Caco-2 (cell line): Measurements from ENCODE around the gene TUBB2B. TPM values are rescaled to one million over a fixed set of nuclear protein-coding genes. Genes with fewer than 3 reads are reported as not detected.

Source experiments
- BruUV-seq: library from RNA; stranded (reverse); fragments of 400-500 nt; replicated peaks from 2 replicates; lab custom pipeline; 2021; lab: Mats Ljungman, UMichigan
- CTCF ChIA-PET: fragments of 300-600 bp; sonication (Branson Sonifier 250); formaldehyde crosslinking; loops from one replicate; lab custom pipeline; 2022; ENCODE audit warnings: antibody characterized with exemption; lab: Charles Lee
- POLR2A ChIA-PET: fragments of 300-600 bp; sonication (Branson Sonifier 250); formaldehyde crosslinking; loops from one replicate; lab custom pipeline; 2022; ENCODE audit warnings: antibody characterized with exemption; lab: Charles Lee
- DNase-seq, 2 experiments: peaks; one replicate each; pipeline versions ENCODE4 v3.0.0 to v3.0.0-alpha.2; 2020 to 2022
- H3K27me3 ChIP-seq: replicated peaks from 2 replicates; pipeline ENCODE4 v1.6.0; 2011; ENCODE audit warnings: low read length; ENCODE audit not compliant: control insufficient read depth, insufficient read depth
- H3K36me3 ChIP-seq: 2 replicates; pipeline ENCODE4 v1.5.1; 2011; ENCODE audit warnings: low read length; ENCODE audit not compliant: control insufficient read depth, insufficient read depth
- H3K4me1 ChIP-seq: fragments of 250-450 bp; sonication (Bioruptor Pico); 2 replicates; pipeline ENCODE4 v1.5.1; 2020; ENCODE audit warnings: mild to moderate bottlenecking
- H3K4me3 ChIP-seq: 2 replicates; pipeline ENCODE4 v1.5.1; 2011; ENCODE audit warnings: low read depth, mild to moderate bottlenecking, control low read depth, low read length
- H3K9me3 ChIP-seq: fragments of 250-450 bp; sonication (Bioruptor Pico); 2 replicates; pipeline ENCODE4 v1.5.1; 2020; ENCODE audit warnings: mild to moderate bottlenecking, moderate library complexity
- H3K27ac Mint-ChIP-seq: one replicate; pipeline ENCODE4 v1.8.0; 2022; ENCODE audit warnings: mixed read lengths; ENCODE audit not compliant: unreplicated experiment
- H3K27me3 Mint-ChIP-seq: one replicate; pipeline ENCODE4 v1.8.0; 2022; ENCODE audit warnings: mixed read lengths; ENCODE audit not compliant: insufficient read depth, unreplicated experiment
- H3K36me3 Mint-ChIP-seq: one replicate; pipeline ENCODE4 v1.8.0; 2022; ENCODE audit warnings: mild to moderate bottlenecking, mixed read lengths; ENCODE audit not compliant: insufficient read depth, unreplicated experiment
- H3K4me1 Mint-ChIP-seq: one replicate; pipeline ENCODE4 v1.8.0; 2022; ENCODE audit warnings: low read depth, mixed read lengths; ENCODE audit not compliant: unreplicated experiment
- H3K4me3 Mint-ChIP-seq: one replicate; pipeline ENCODE4 v1.8.0; 2022; ENCODE audit warnings: mild to moderate bottlenecking, moderate library complexity, mixed read lengths; ENCODE audit not compliant: unreplicated experiment
- H3K9me3 Mint-ChIP-seq: one replicate; pipeline ENCODE4 v1.8.0; 2022; ENCODE audit warnings: mixed read lengths; ENCODE audit not compliant: unreplicated experiment
- CTCF ChIP-seq, 2 experiments: fragments of 200-600 bp in 1 of 2; IDR thresholded peaks; 1 replicate in 1 of 2; 2 replicates in 1 of 2; pipeline versions ENCODE4 v1.5.1 to v1.8.0; 2011 to 2022; ENCODE audit warnings: antibody characterized with exemption in 1 of 2, control low read depth in 1 of 2, inconsistent platforms in 1 of 2, low read depth in 1 of 2, low read length in 1 of 2, mild to moderate bottlenecking in 1 of 2, moderate library complexity in 1 of 2; ENCODE audit not compliant: insufficient read depth in 1 of 2, severe bottlenecking in 1 of 2, unreplicated experiment in 1 of 2
- intact Hi-C: fragments of 100-400 bp; cut with micrococcal nuclease; formaldehyde crosslinking; loops from one replicate; pipeline ENCODE4 v1.10.0; 2022; ENCODE audit not compliant: unreplicated experiment
- total RNA-seq: library from RNA; stranded (reverse); gene quantifications from 2 replicates; pipeline ENCODE4 v1.2.3, GENCODE V29; 2022

Gene TUBB2B
- total RNA-seq, 1 experiment from 2014 or later = 150 TPM

- no peak overlapping the region for H3K4me3 ChIP-seq
- Mint-ChIP-seq H3K27ac (no peak overlapping the region), H3K36me3 (peaks cover 5% of the 10 kb centered on the region), H3K9me3 (no peaks in the 10 kb centered on the region), H3K4me3 (no peak overlapping the region), H3K27me3 (no peaks in the 10 kb centered on the region), H3K4me1 (no peaks in the 10 kb centered on the region)
- H3K9me3 ChIP-seq = no peaks in the 10 kb centered on the region
- POLR2A ChIA-PET = interaction anchor here (0.5 kb wide), 1 partner anchor 230 kb away, joined by 3 read pairs; no protein-coding TSS in a partner anchor
- TF ChIP-seq CTCF (IDR thresholded peaks at IDR 0.05; ENCODE audit: insufficient read depth in 1 of 2, low read depth in 1 of 2, low read length in 1 of 2, severe bottlenecking in 1 of 2, unreplicated experiment in 1 of 2) = no peak
- no peaks in the 10 kb centered on the region for H3K36me3 ChIP-seq
- no peak for DNase-seq
- no peaks in the 10 kb centered on the region for H3K4me1 ChIP-seq
- CTCF ChIA-PET = interaction anchor here (1.1 to 1.2 kb wide), 2 partner anchors 11 to 81 kb away, joined by 3 read pairs; partner anchors contain the start of genes TUBB2A and TUBB2B
- BruUV-seq = no TSS peak
- intact Hi-C loops = loop anchor here (5.0 kb wide), 1 partner anchor 111 kb away; no protein-coding TSS in a partner anchor
- H3K27me3 ChIP-seq = no peaks in the 10 kb centered on the region
Observed at GRCh38 chr6:3237761-3238662, 10.6 kb upstream of the TUBB2B start.

GRCh38 chr6:3236005-3236404, 8.6 kb upstream of the TUBB2B start:
- no peaks in the 10 kb centered on the region for H3K9me3 ChIP-seq
- no peaks in the 10 kb centered on the region for H3K9me3 Mint-ChIP-seq
- ChIA-PET CTCF (no interaction called here), POLR2A (no interaction called here)
- no peaks in the 10 kb centered on the region for H3K27me3 Mint-ChIP-seq
- no TSS peak for BruUV-seq
- H3K36me3 ChIP-seq = no peaks in the 10 kb centered on the region
- DNase-seq = no peak
- H3K27ac Mint-ChIP-seq = no peak overlapping the region
- H3K4me3 ChIP-seq = no peak overlapping the region
- no peaks in the 10 kb centered on the region for H3K27me3 ChIP-seq
- intact Hi-C loops = loop anchor here (5.0 kb wide), 1 partner anchor 109 kb away; no protein-coding TSS in a partner anchor
- H3K36me3 Mint-ChIP-seq = peaks cover 7% of the 10 kb centered on the region
- no peaks in the 10 kb centered on the region for H3K4me1 ChIP-seq
- no peak for TF ChIP-seq CTCF (IDR thresholded peaks at IDR 0.05; ENCODE audit: insufficient read depth in 1 of 2, low read depth in 1 of 2, low read length in 1 of 2, severe bottlenecking in 1 of 2, unreplicated experiment in 1 of 2)
- no peaks in the 10 kb centered on the region for H3K4me1 Mint-ChIP-seq
- no peak overlapping the region for H3K4me3 Mint-ChIP-seq

- DNase-seq = no peak
- Histone ChIP-seq H3K27me3 (no peaks in the 10 kb centered on the region), H3K4me3 (no peak overlapping the region), H3K4me1 (no peaks in the 10 kb centered on the region), H3K9me3 (no peaks in the 10 kb centered on the region), H3K36me3 (no peaks in the 10 kb centered on the region)
- Mint-ChIP-seq H3K4me1 (no peaks in the 10 kb centered on the region), H3K4me3 (no peak overlapping the region), H3K27me3 (no peaks in the 10 kb centered on the region), H3K36me3 (peaks cover 11% of the 10 kb centered on the region), H3K27ac (no peak overlapping the region), H3K9me3 (no peaks in the 10 kb centered on the region)
- ChIA-PET POLR2A (no interaction called here), CTCF (no interaction called here)
- intact Hi-C loops = loop anchor here (5.0 kb wide), 1 partner anchor 108 kb away; no protein-coding TSS in a partner anchor
- no peak for TF ChIP-seq CTCF (IDR thresholded peaks at IDR 0.05; ENCODE audit: insufficient read depth in 1 of 2, low read depth in 1 of 2, low read length in 1 of 2, severe bottlenecking in 1 of 2, unreplicated experiment in 1 of 2)
- no TSS peak for BruUV-seq
Observed at GRCh38 chr6:3235486-3235885, 8.0 kb upstream of the TUBB2B start.
